ENCODE measurements around the gene AIP.
"Not testable (repeated sequence)": the region's sequence is repeated elsewhere in the genome, so short reads cannot be mapped to it uniquely, and the experiment has no call there.

Gene AIP

GRCh38 chr11:67469508-67469811 is 13.4 kb upstream of the AIP start:
- DNase-seq: no peak

- no peak for DNase-seq
Observed at GRCh38 chr11:67470337-67471002, 12.4 kb upstream of the AIP start.

GRCh38 chr11:67472882-67473281 is 9.9 kb upstream of the AIP start:
- DNase-seq: no peak

- DNase-seq: not testable (repeated sequence)
Observed at GRCh38 chr11:67476692-67477091, 6.1 kb upstream of the AIP start.

- not testable (repeated sequence) for DNase-seq
Observed at GRCh38 chr11:67477344-67478050, 5.3 kb upstream of the AIP start.

- DNase-seq: no peak
Observed at GRCh38 chr11:67482275-67482826, 475 bp upstream of the AIP start.

GRCh38 chr11:67483831-67484665 is 1.2 kb downstream of the AIP start:
- peak in 3 of 5 donors; percentile 28 to 82 (median 49) for DNase-seq

- peak in 4 of 5 donors; percentile 49 to 72 (median 52) for DNase-seq
Observed at GRCh38 chr11:67484847-67485311, 2.1 kb downstream of the AIP start.

- peak in 1 of 5 donors; percentile 86 for DNase-seq
Observed at GRCh38 chr11:67485873-67486361, 3.1 kb downstream of the AIP start.

- peak in 1 of 5 donors; percentile 43 for DNase-seq
Observed at GRCh38 chr11:67486481-67487195, 3.8 kb downstream of the AIP start.

- no peak for DNase-seq
Observed at GRCh38 chr11:67489203-67489884, 6.5 kb downstream of the AIP start.

GRCh38 chr11:67489885-67490726 is 7.3 kb downstream of the AIP start:
- DNase-seq: no peak

- DNase-seq: no peak
Observed at GRCh38 chr11:67490727-67491065, 7.9 kb downstream of the AIP start.

- no peak for DNase-seq
Observed at GRCh38 chr11:67491276-67492068, 8.6 kb downstream of the AIP start.

- no peak for DNase-seq
Observed at GRCh38 chr11:67492069-67492727, 9.4 kb downstream of the AIP start.

- DNase-seq: no peak
Observed at GRCh38 chr11:67492801-67493547, 10.1 kb downstream of the AIP start.

GRCh38 chr11:67493548-67494370 is 10.9 kb downstream of the AIP start:
- no peak for DNase-seq

All from T-helper 1 cell (primary cell).